WTC11 (cell line): ENCODE measurements around the gene NNAT. TPM values are rescaled to one million over a fixed set of nuclear protein-coding genes. Genes with fewer than 3 reads are reported as not detected.

Source experiments
- ATAC-seq: fragments of 200-7000 bp; cut with Tn5 transposase; 2 replicates; pipeline ENCODE4 v1.10.0; 2021; ENCODE audit warnings: mild to moderate bottlenecking, moderate library complexity
- CTCF ChIA-PET: fragments of 300-600 bp; sonication (Branson Sonifier 250); formaldehyde crosslinking; loops from one replicate; lab custom pipeline; 2021; ENCODE audit warnings: antibody characterized with exemption; lab: Charles Lee
- POLR2A ChIA-PET: fragments of 350-600 bp; sonication (Branson Sonifier 250); formaldehyde crosslinking; loops from one replicate; lab custom pipeline; 2021; ENCODE audit warnings: antibody characterized with exemption; lab: Charles Lee
- DNase-seq: peaks from one replicate; pipeline ENCODE4 v3.0.0; 2021; ENCODE audit warnings: low spot score
- H3K27ac Mint-ChIP-seq: 2 replicates; pipeline ENCODE4 v1.8.0; 2021; ENCODE audit warnings: mixed read lengths
- H3K27me3 Mint-ChIP-seq: 2 replicates; pipeline ENCODE4 v1.8.0; 2021; ENCODE audit warnings: low read depth, mild to moderate bottlenecking, moderate library complexity, mixed read lengths
- H3K36me3 Mint-ChIP-seq: 2 replicates; pipeline ENCODE4 v1.8.0; 2021; ENCODE audit warnings: mixed read lengths
- H3K4me1 Mint-ChIP-seq: 2 replicates; pipeline ENCODE4 v1.8.0; 2022; ENCODE audit warnings: mixed read lengths
- H3K4me3 Mint-ChIP-seq: 2 replicates; pipeline ENCODE4 v1.8.0; 2021; ENCODE audit warnings: mild to moderate bottlenecking, moderate library complexity, mixed read lengths
- H3K9me3 Mint-ChIP-seq: 2 replicates; pipeline ENCODE4 v1.8.0; 2021; ENCODE audit warnings: mixed read lengths
- CBFB ChIP-seq: sonication (generic); formaldehyde crosslinking; IDR thresholded peaks from 2 replicates; pipeline ENCODE4 v1.8.1; 2022; ENCODE audit warnings: mild to moderate bottlenecking, low read depth, missing genetic modification reagents
- CREB1 ChIP-seq: sonication (generic); formaldehyde crosslinking; IDR thresholded peaks from 2 replicates; pipeline ENCODE4 v1.8.0; 2023; ENCODE audit warnings: mild to moderate bottlenecking, missing genetic modification reagents
- CREM ChIP-seq: sonication (generic); formaldehyde crosslinking; IDR thresholded peaks from 2 replicates; pipeline ENCODE4 v1.8.1; 2022; ENCODE audit warnings: mild to moderate bottlenecking, missing genetic modification reagents, moderate library complexity
- ELF4 ChIP-seq: sonication (generic); formaldehyde crosslinking; IDR thresholded peaks from 2 replicates; pipeline ENCODE4 v1.8.1; 2022; ENCODE audit warnings: low read depth, mild to moderate bottlenecking, moderate library complexity, missing genetic modification reagents
- ETV6 ChIP-seq: sonication (generic); formaldehyde crosslinking; IDR thresholded peaks from 2 replicates; pipeline ENCODE4 v1.8.1; 2022; ENCODE audit warnings: mild to moderate bottlenecking, missing genetic modification reagents
- GRHL2 ChIP-seq: fragments of 250-450 bp; sonication (Bioruptor Pico); IDR thresholded peaks from 2 replicates; pipeline ENCODE4 v1.8.0; 2022; ENCODE audit warnings: mild to moderate bottlenecking, moderate library complexity; ENCODE audit not compliant: insufficient replicate concordance, severe bottlenecking
- HMGA2 ChIP-seq: fragments of 250-450 bp; sonication (Bioruptor Pico); IDR thresholded peaks from 2 replicates; pipeline ENCODE4 v1.4.0; 2021; ENCODE audit warnings: mild to moderate bottlenecking, moderate library complexity
- IRF2 ChIP-seq: sonication (generic); formaldehyde crosslinking; IDR thresholded peaks from 2 replicates; pipeline ENCODE4 v1.8.0; 2022; ENCODE audit warnings: low read depth, missing genetic modification reagents, borderline replicate concordance
- JUN ChIP-seq: sonication (generic); formaldehyde crosslinking; IDR thresholded peaks from 2 replicates; pipeline ENCODE4 v1.8.0; 2023; ENCODE audit warnings: mild to moderate bottlenecking, missing genetic modification reagents
- MXD4 ChIP-seq: fragments of 250-450 bp; sonication (Bioruptor Pico); IDR thresholded peaks from 2 replicates; pipeline ENCODE4 v1.8.0; 2021; ENCODE audit warnings: mild to moderate bottlenecking, moderate library complexity, borderline replicate concordance
- SMAD4 ChIP-seq: sonication (generic); formaldehyde crosslinking; IDR thresholded peaks from 2 replicates; pipeline ENCODE4 v1.8.0; 2022; ENCODE audit warnings: mild to moderate bottlenecking, missing genetic modification reagents
- TCF7 ChIP-seq: sonication (generic); formaldehyde crosslinking; IDR thresholded peaks from 2 replicates; pipeline ENCODE4 v1.8.0; 2022; ENCODE audit warnings: mild to moderate bottlenecking, low read depth, missing genetic modification reagents, moderate library complexity
- TEAD4 ChIP-seq: sonication (generic); formaldehyde crosslinking; IDR thresholded peaks from 2 replicates; pipeline ENCODE4 v1.8.0; 2022; ENCODE audit warnings: mild to moderate bottlenecking, missing genetic modification reagents
- ZNF121 ChIP-seq: sonication (generic); formaldehyde crosslinking; IDR thresholded peaks from 2 replicates; pipeline ENCODE4 v1.8.0; 2023; ENCODE audit warnings: missing genetic modification reagents
- ZNF317 ChIP-seq: sonication (generic); formaldehyde crosslinking; IDR thresholded peaks from 2 replicates; pipeline ENCODE4 v1.8.1; 2023; ENCODE audit warnings: low read depth, mild to moderate bottlenecking, moderate library complexity, missing genetic modification reagents, borderline replicate concordance
- ZNF396 ChIP-seq: fragments of 250-450 bp; sonication (Bioruptor Pico); IDR thresholded peaks from 2 replicates; pipeline ENCODE4 v1.8.0; 2021; ENCODE audit warnings: mild to moderate bottlenecking, moderate library complexity, borderline replicate concordance
- ZNF423 ChIP-seq: fragments of 250-450 bp; sonication (Bioruptor Pico); IDR thresholded peaks from 2 replicates; pipeline ENCODE4 v2.1.2; 2022; ENCODE audit warnings: mild to moderate bottlenecking, moderate library complexity
- total RNA-seq: library from RNA; stranded (reverse); gene quantifications from 3 replicates; pipeline ENCODE4 v1.2.3, GENCODE V29; 2021
- TF ChIP-seq, protein P1 (sequence below): fragments of 250-450 bp; sonication (Bioruptor Pico); IDR thresholded peaks from 2 replicates; pipeline ENCODE4 v1.8.0; 2021; ENCODE audit warnings: mild to moderate bottlenecking
- TF ChIP-seq, protein P2 (sequence below): sonication (generic); formaldehyde crosslinking; IDR thresholded peaks from 2 replicates; pipeline ENCODE4 v1.8.1; 2023; ENCODE audit warnings: mild to moderate bottlenecking, missing genetic modification reagents
- TF ChIP-seq, protein P3 (sequence below): sonication (generic); formaldehyde crosslinking; IDR thresholded peaks from 2 replicates; pipeline ENCODE4 v1.8.1; 2022; ENCODE audit warnings: low read depth, missing genetic modification reagents, borderline replicate concordance
- TF ChIP-seq, protein P4 (sequence below): sonication (generic); formaldehyde crosslinking; conservative IDR thresholded peaks from 2 replicates; pipeline ENCODE4 v1.8.1; 2022; ENCODE audit warnings: mild to moderate bottlenecking, missing genetic modification reagents
- TF ChIP-seq, protein P5 (sequence below): sonication (generic); formaldehyde crosslinking; IDR thresholded peaks from 2 replicates; pipeline ENCODE4 v1.8.0; 2022; ENCODE audit warnings: missing genetic modification reagents

The NNAT gene
- total RNA-seq, 1 experiment from 2014 or later, result 90.0 TPM

DNA sequence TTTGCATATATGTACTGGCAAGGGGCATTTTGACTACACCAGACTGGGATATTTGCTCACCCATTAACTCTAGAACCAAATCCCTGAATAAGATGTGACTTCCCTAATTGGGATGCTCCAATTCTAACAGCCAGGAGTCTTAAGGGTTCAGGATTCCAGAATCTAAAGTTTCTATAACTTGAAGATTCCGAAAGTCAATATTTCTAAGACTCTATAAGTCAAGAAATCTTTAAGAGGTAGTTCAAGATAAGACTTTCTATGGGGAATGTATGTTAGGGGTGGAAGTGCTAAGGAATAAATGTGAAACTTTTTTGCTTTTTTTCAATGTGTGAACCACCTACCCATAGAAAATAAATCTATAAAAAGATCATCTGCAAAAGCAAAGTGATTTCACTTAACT, 49.4 kb downstream of the NNAT start (continued):
- TF ChIP-seq, protein P1, sequence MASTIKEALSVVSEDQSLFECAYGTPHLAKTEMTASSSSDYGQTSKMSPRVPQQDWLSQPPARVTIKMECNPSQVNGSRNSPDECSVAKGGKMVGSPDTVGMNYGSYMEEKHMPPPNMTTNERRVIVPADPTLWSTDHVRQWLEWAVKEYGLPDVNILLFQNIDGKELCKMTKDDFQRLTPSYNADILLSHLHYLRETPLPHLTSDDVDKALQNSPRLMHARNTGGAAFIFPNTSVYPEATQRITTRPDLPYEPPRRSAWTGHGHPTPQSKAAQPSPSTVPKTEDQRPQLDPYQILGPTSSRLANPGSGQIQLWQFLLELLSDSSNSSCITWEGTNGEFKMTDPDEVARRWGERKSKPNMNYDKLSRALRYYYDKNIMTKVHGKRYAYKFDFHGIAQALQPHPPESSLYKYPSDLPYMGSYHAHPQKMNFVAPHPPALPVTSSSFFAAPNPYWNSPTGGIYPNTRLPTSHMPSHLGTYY (CRISPR knock-in tag), result no peak
- no peak for TF ChIP-seq IRF2 (CRISPR knock-in tag)
- no peak for TF ChIP-seq ZNF121 (CRISPR knock-in tag)
- TF ChIP-seq CBFB (CRISPR knock-in tag), result no peak
- no peak for TF ChIP-seq ELF4 (CRISPR knock-in tag)
- no peak for TF ChIP-seq TCF7 (CRISPR knock-in tag)

DNA sequence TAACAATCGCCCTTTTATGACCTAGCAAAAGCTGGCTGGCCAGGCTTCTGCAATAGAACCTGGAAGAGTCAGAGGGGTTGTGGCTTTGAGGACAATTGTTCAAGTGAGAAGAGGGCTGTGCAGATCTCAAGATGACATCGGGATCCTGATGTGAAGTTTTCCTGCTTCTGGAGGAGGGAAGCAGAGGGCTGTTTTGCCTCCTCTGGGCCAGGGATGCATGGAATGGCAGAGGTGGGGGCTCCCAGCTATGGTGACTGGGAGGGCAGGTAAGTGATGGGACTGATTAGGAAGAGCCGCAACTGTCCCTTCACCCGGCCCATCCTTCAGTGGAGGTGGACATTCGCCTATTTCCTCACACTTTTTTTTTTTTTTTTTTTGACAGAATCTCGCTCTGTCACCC, 50.0 kb downstream of the NNAT start:
- H3K36me3 Mint-ChIP-seq, result no peaks in the 10 kb centered on the region
- POLR2A ChIA-PET, result no interaction called here
- H3K27me3 Mint-ChIP-seq, result peaks cover 6% of the 10 kb centered on the region; the same call in 1 of the 2 replicates
- CTCF ChIA-PET, result no interaction called here
- H3K4me1 Mint-ChIP-seq, result peaks cover 45% of the 10 kb centered on the region
- no peak for ATAC-seq
- TF ChIP-seq CREB1 (no peak), GRHL2 (no peak), ZNF317 (no peak), HMGA2 (CRISPR knock-in tag) (no peak), JUN (CRISPR knock-in tag) (no peak), ZNF423 (CRISPR knock-in tag) (no peak), TEAD4 (CRISPR knock-in tag) (no peak), SMAD4 (no peak), CREM (no peak), ZNF121 (CRISPR knock-in tag) (no peak), TCF7 (CRISPR knock-in tag) (no peak), MXD4 (CRISPR knock-in tag) (no peak), CBFB (CRISPR knock-in tag) (no peak), ETV6 (no peak), ZNF396 (CRISPR knock-in tag) (no peak)
- TF ChIP-seq, protein P2, sequence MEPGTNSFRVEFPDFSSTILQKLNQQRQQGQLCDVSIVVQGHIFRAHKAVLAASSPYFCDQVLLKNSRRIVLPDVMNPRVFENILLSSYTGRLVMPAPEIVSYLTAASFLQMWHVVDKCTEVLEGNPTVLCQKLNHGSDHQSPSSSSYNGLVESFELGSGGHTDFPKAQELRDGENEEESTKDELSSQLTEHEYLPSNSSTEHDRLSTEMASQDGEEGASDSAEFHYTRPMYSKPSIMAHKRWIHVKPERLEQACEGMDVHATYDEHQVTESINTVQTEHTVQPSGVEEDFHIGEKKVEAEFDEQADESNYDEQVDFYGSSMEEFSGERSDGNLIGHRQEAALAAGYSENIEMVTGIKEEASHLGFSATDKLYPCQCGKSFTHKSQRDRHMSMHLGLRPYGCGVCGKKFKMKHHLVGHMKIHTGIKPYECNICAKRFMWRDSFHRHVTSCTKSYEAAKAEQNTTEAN (CRISPR knock-in tag), result no peak
- TF ChIP-seq, protein P3, sequence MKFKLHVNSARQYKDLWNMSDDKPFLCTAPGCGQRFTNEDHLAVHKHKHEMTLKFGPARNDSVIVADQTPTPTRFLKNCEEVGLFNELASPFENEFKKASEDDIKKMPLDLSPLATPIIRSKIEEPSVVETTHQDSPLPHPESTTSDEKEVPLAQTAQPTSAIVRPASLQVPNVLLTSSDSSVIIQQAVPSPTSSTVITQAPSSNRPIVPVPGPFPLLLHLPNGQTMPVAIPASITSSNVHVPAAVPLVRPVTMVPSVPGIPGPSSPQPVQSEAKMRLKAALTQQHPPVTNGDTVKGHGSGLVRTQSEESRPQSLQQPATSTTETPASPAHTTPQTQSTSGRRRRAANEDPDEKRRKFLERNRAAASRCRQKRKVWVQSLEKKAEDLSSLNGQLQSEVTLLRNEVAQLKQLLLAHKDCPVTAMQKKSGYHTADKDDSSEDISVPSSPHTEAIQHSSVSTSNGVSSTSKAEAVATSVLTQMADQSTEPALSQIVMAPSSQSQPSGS (CRISPR knock-in tag), result no peak
- TF ChIP-seq, protein P4, sequence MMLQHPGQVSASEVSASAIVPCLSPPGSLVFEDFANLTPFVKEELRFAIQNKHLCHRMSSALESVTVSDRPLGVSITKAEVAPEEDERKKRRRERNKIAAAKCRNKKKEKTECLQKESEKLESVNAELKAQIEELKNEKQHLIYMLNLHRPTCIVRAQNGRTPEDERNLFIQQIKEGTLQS (CRISPR knock-in tag), result no peak
- TF ChIP-seq, protein P5, sequence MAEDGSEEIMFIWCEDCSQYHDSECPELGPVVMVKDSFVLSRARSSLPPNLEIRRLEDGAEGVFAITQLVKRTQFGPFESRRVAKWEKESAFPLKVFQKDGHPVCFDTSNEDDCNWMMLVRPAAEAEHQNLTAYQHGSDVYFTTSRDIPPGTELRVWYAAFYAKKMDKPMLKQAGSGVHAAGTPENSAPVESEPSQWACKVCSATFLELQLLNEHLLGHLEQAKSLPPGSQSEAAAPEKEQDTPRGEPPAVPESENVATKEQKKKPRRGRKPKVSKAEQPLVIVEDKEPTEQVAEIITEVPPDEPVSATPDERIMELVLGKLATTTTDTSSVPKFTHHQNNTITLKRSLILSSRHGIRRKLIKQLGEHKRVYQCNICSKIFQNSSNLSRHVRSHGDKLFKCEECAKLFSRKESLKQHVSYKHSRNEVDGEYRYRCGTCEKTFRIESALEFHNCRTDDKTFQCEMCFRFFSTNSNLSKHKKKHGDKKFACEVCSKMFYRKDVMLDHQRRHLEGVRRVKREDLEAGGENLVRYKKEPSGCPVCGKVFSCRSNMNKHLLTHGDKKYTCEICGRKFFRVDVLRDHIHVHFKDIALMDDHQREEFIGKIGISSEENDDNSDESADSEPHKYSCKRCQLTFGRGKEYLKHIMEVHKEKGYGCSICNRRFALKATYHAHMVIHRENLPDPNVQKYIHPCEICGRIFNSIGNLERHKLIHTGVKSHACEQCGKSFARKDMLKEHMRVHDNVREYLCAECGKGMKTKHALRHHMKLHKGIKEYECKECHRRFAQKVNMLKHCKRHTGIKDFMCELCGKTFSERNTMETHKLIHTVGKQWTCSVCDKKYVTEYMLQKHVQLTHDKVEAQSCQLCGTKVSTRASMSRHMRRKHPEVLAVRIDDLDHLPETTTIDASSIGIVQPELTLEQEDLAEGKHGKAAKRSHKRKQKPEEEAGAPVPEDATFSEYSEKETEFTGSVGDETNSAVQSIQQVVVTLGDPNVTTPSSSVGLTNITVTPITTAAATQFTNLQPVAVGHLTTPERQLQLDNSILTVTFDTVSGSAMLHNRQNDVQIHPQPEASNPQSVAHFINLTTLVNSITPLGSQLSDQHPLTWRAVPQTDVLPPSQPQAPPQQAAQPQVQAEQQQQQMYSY (CRISPR knock-in tag), result no peak
- no peak overlapping the region for H3K4me3 Mint-ChIP-seq
- H3K9me3 Mint-ChIP-seq, result no peaks in the 10 kb centered on the region
- H3K27ac Mint-ChIP-seq, result no peak overlapping the region
- DNase-seq, result no peak

Other genes with a start within 250 kb of the NNAT start
- 41.7 to 48.6 TPM (median 48.5 TPM) in 3 replicates for gene MANBAL, start 231.6 kb upstream of the NNAT start, total RNA-seq
- gene SRC, start 175.1 kb upstream of the NNAT start, total RNA-seq, result 27.4 to 33.3 TPM (median 30.4 TPM) in 3 replicates
- gene BLCAP, start 6.6 kb downstream of the NNAT start, total RNA-seq, result 53.5 to 85.6 TPM (median 54.4 TPM) in 3 replicates
- 64.4 to 69.3 TPM (median 64.4 TPM) in 3 replicates for gene CTNNBL1, start 172.8 kb downstream of the NNAT start, total RNA-seq